ENCODE data around the gene METRNL.

METRNL gene

GRCh38 chr17:83094291-83094690 lies 14.9 kb downstream of the METRNL start:
- DNase-seq: no peak

GRCh38 chr17:83095016-83095415 lies 15.6 kb downstream of the METRNL start:
- no peak for DNase-seq

- no peak for DNase-seq
These were observed 17.2 kb downstream of the METRNL start for GRCh38 chr17:83096401-83097224.

GRCh38 chr17:83097831-83098230 lies 18.4 kb downstream of the METRNL start:
- DNase-seq: no peak

- DNase-seq: no peak
These were observed 19.1 kb downstream of the METRNL start for GRCh38 chr17:83098241-83099085.

- DNase-seq: no peak
These were observed 19.7 kb downstream of the METRNL start for GRCh38 chr17:83099086-83099555.

- DNase-seq: no peak
These were observed 20.3 kb downstream of the METRNL start for GRCh38 chr17:83099570-83100181.

- no peak for DNase-seq
These were observed 20.9 kb downstream of the METRNL start for GRCh38 chr17:83100220-83100852.

- DNase-seq: peak; percentile 65
These were observed 21.5 kb downstream of the METRNL start for GRCh38 chr17:83100853-83101391.

- no peak for DNase-seq
These were observed 22.5 kb downstream of the METRNL start for GRCh38 chr17:83101805-83102480.

GRCh38 chr17:83103200-83103942 lies 24.0 kb downstream of the METRNL start:
- DNase-seq: peak; percentile 89

- no peak for DNase-seq
These were observed 24.5 kb downstream of the METRNL start for GRCh38 chr17:83103943-83104311.

- DNase-seq: no peak
These were observed 25.4 kb downstream of the METRNL start for GRCh38 chr17:83104577-83105505.

GRCh38 chr17:83105512-83105911 lies 26.1 kb downstream of the METRNL start:
- DNase-seq: no peak

- DNase-seq: no peak
These were observed 26.7 kb downstream of the METRNL start for GRCh38 chr17:83106056-83106588.

GRCh38 chr17:83106913-83107655 lies 27.7 kb downstream of the METRNL start:
- DNase-seq: no peak

- DNase-seq: no peak
These were observed 28.2 kb downstream of the METRNL start for GRCh38 chr17:83107656-83108048.

GRCh38 chr17:83108709-83109108 lies 29.3 kb downstream of the METRNL start:
- no peak for DNase-seq

- DNase-seq: no peak
These were observed 30.0 kb downstream of the METRNL start for GRCh38 chr17:83109386-83109785.

All from NCI-H1436 (cell line).